ENCODE data around the gene KRT80. TPM values are rescaled to one million over a fixed set of nuclear protein-coding genes. Genes with fewer than 3 reads are reported as not detected.

Gene KRT80
- polyA plus RNA-seq, 3 donors: 0.18 to 0.52 (median 0.37) TPM

- Histone ChIP-seq H3K9ac (ENCODE audit: insufficient read depth, low read length, poor library complexity, severe bottlenecking) (no peak overlapping the region), H3K4me1 (ENCODE audit: control insufficient read depth in 1 of 2, insufficient read depth in 2 of 2, low read length in 2 of 2) (peaks cover 14 to 42% of the 10 kb centered on the region in 2 donors), H3K4me3 (replicated peaks in 1 of 3; ENCODE audit: low read depth in 2 of 3, low read length in 3 of 3) (no peak overlapping the region), H3K9me3 (replicated peaks in 1 of 2; ENCODE audit: control insufficient read depth in 1 of 2, insufficient read depth in 1 of 2, low read length in 2 of 2) (no peaks in the 10 kb centered on the region), H3K27ac (ENCODE audit: low read depth in 1 of 2, low read length in 2 of 2) (no peak overlapping the region), H2AFZ (ENCODE audit: insufficient read depth, low read depth, low read length, poor library complexity, severe bottlenecking) (no peak overlapping the region), H3K27me3 (ENCODE audit: control insufficient read depth in 2 of 2, insufficient read depth in 2 of 2, low read length in 2 of 2) (peaks cover 11 to 42% of the 10 kb centered on the region in 2 donors), H3K79me2 (ENCODE audit: insufficient read depth, low read length) (no peaks in the 10 kb centered on the region), H3K4me2 (replicated peaks; ENCODE audit: extremely low read depth, low read length, poor library complexity, severe bottlenecking) (no peak overlapping the region), H4K20me1 (ENCODE audit: insufficient read depth, low read length) (no peaks in the 10 kb centered on the region), H3K36me3 (replicated peaks in 1 of 2; ENCODE audit: control insufficient read depth in 1 of 2, insufficient read depth in 2 of 2, low read length in 2 of 2) (no peaks in the 10 kb centered on the region)
- intact Hi-C loops (cut with micrococcal nuclease): no loop called here
- 100% methylated on average over 2 of the region's 4 CpGs for WGBS (ENCODE audit: insufficient coverage)
- H3K4me1 Mint-ChIP-seq: peaks cover 46% of the 10 kb centered on the region
- no peak for TF ChIP-seq CTCF (IDR thresholded peaks at IDR 0.05)
- H3K4me3 Mint-ChIP-seq: no peak overlapping the region
- peaks cover 39 to 50% (median 49%) of the 10 kb centered on the region in 3 donors for H3K27me3 Mint-ChIP-seq (ENCODE audit: low read depth in 3 of 3)
- peak overlapping the region in 1 of 7 donors; percentile 53 for H3K27ac Mint-ChIP-seq
- H3K36me3 Mint-ChIP-seq: peaks cover 10 to 13% of the 10 kb centered on the region in 2 donors
- H3K9me3 Mint-ChIP-seq: peaks cover 0 to 14% (median 6%) of the 10 kb centered on the region in 7 donors
- DNase-seq: no peak
Observed at GRCh38 chr12:52235822-52236361, 44.1 kb upstream of the KRT80 start.

- Histone ChIP-seq H3K4me3 (replicated peaks in 1 of 3; ENCODE audit: low read depth in 2 of 3, low read length in 3 of 3) (no peak overlapping the region), H2AFZ (ENCODE audit: insufficient read depth, low read depth, low read length, poor library complexity, severe bottlenecking) (no peak overlapping the region), H3K9ac (ENCODE audit: insufficient read depth, low read length, poor library complexity, severe bottlenecking) (no peak overlapping the region), H3K9me3 (replicated peaks in 1 of 2; ENCODE audit: control insufficient read depth in 1 of 2, insufficient read depth in 1 of 2, low read length in 2 of 2) (no peaks in the 10 kb centered on the region), H4K20me1 (ENCODE audit: insufficient read depth, low read length) (no peaks in the 10 kb centered on the region), H3K4me2 (replicated peaks; ENCODE audit: extremely low read depth, low read length, poor library complexity, severe bottlenecking) (no peak overlapping the region), H3K27ac (ENCODE audit: low read depth in 1 of 2, low read length in 2 of 2) (no peak overlapping the region), H3K4me1 (ENCODE audit: control insufficient read depth in 1 of 2, insufficient read depth in 2 of 2, low read length in 2 of 2) (peaks cover 14 to 42% of the 10 kb centered on the region in 2 donors), H3K36me3 (replicated peaks in 1 of 2; ENCODE audit: control insufficient read depth in 1 of 2, insufficient read depth in 2 of 2, low read length in 2 of 2) (no peaks in the 10 kb centered on the region), H3K79me2 (ENCODE audit: insufficient read depth, low read length) (no peaks in the 10 kb centered on the region), H3K27me3 (ENCODE audit: control insufficient read depth in 2 of 2, insufficient read depth in 2 of 2, low read length in 2 of 2) (peaks cover 11 to 47% of the 10 kb centered on the region in 2 donors)
- Mint-ChIP-seq H3K36me3 (peaks cover 10 to 13% of the 10 kb centered on the region in 2 donors), H3K4me3 (peak overlapping the region in 1 of 2 donors; percentile 70), H3K27me3 (ENCODE audit: low read depth in 3 of 3) (peaks cover 43 to 56% (median 55%) of the 10 kb centered on the region in 3 donors), H3K4me1 (peaks cover 52% of the 10 kb centered on the region), H3K27ac (no peak overlapping the region), H3K9me3 (peaks cover 0 to 16% (median 6%) of the 10 kb centered on the region in 7 donors)
- DNase-seq: no peak
- no peak for TF ChIP-seq CTCF (IDR thresholded peaks at IDR 0.05)
- 91% methylated on average over 14 of the region's 15 CpGs for WGBS (ENCODE audit: insufficient coverage)
- intact Hi-C loops (cut with micrococcal nuclease): no loop called here
Observed at GRCh38 chr12:52235001-52235764, 43.4 kb upstream of the KRT80 start.
